ENCODE data around the gene KNL1. TPM values are rescaled to one million over a fixed set of nuclear protein-coding genes. Genes with fewer than 3 reads are reported as not detected.

Gene KNL1
- total and polyA plus RNA-seq, 2 of the 8 experiments (the other 6 are each of a cell fraction or from before 2014, with no cell fraction given) = 4.4 to 22.5 TPM

- H2AFZ ChIP-seq (ENCODE audit: low read length) = no peak overlapping the region
- H3K4me2 ChIP-seq (ENCODE audit: insufficient read depth in 1 of 2, low read depth in 2 of 2, low read length in 2 of 2) = no peak overlapping the region
- 89% methylated on average over 1 of the region's 1 CpG; no CpG with 5 or more reads in 1 of the 2 experiments for WGBS, 2 experiments (ENCODE audit: extremely low coverage in 1 of 2, insufficient coverage in 1 of 2, insufficient read length in 1 of 2, insufficient replicate concordance in 2 of 2, low coverage in 1 of 2, low lambda C conversion rate in 2 of 2, missing lambda C conversion rate in 1 of 2)
- no peak overlapping the region for H2BK15ac ChIP-seq (ENCODE audit: low read length)
- no peak overlapping the region for H3K18ac ChIP-seq (ENCODE audit: extremely low read depth, low read length)
- no peak overlapping the region for H4K91ac ChIP-seq (replicated peaks; ENCODE audit: insufficient read length, low read length)
- DNase-seq (ENCODE audit: low read depth in 1 of 2, low spot score in 2 of 2) (no peak), FAIRE-seq (no peak)
- no peak overlapping the region for H2BK20ac ChIP-seq (ENCODE audit: low read length)
- H4K20me1 ChIP-seq (replicated peaks in 1 of 2; ENCODE audit: control insufficient read depth in 1 of 2, insufficient read depth in 2 of 2, low read length in 2 of 2) = no peaks in the 10 kb centered on the region
- H3K27ac ChIP-seq (ENCODE audit: low read depth, low read length) = no peak overlapping the region
- no peak overlapping the region for H4K8ac ChIP-seq (ENCODE audit: extremely low read depth, insufficient read depth, low read length)
- no peak overlapping the region for H4K5ac ChIP-seq (ENCODE audit: insufficient read length, low read depth, low read length)
- H3K56ac ChIP-seq (replicated peaks; ENCODE audit: insufficient read length, low read depth, low read length) = no peak overlapping the region
- no peaks in the 10 kb centered on the region for H3K23me2 ChIP-seq (ENCODE audit: low read depth, low read length)
- H3K36me3 ChIP-seq (ENCODE audit: control insufficient read depth in 2 of 4, insufficient read depth in 4 of 4, low read length in 3 of 4) = no peaks in the 10 kb centered on the region
- no peak overlapping the region for H2BK12ac ChIP-seq (ENCODE audit: low read depth, low read length)
- TF ChIP-seq SIX5 (IDR thresholded peaks at IDR 0.05; ENCODE audit: low read depth, low read length) (no peak), PHF8 (conservative IDR thresholded peaks at IDR 0.05; ENCODE audit: low read depth, low read length) (no peak), SRF (IDR thresholded peaks at IDR 0.05; ENCODE audit: low read depth, low read length) (no peak), SP2 (IDR thresholded peaks at IDR 0.05; ENCODE audit: low read length) (no peak), POLR2AphosphoS5 (IDR thresholded peaks at IDR 0.05; ENCODE audit: low read depth, low read length) (no peak), RXRA (IDR thresholded peaks at IDR 0.05; ENCODE audit: insufficient read depth, low read depth, low read length) (no peak)
- H3K23ac ChIP-seq (ENCODE audit: insufficient read length) = peak overlapping the region; percentile 70
- no peak overlapping the region for H3K9ac ChIP-seq (replicated peaks in 1 of 4; ENCODE audit: extremely low read depth in 1 of 4, low read depth in 3 of 4, low read length in 3 of 4)
- no peak overlapping the region for H3K14ac ChIP-seq (ENCODE audit: insufficient read length)
- no peaks in the 10 kb centered on the region for H3K4me1 ChIP-seq (replicated peaks in 1 of 4; ENCODE audit: control insufficient read depth in 3 of 4, insufficient read depth in 4 of 4, low read length in 3 of 4)
- H3K27me3 ChIP-seq (replicated peaks in 1 of 4; ENCODE audit: control insufficient read depth in 3 of 4, extremely low read depth in 1 of 4, insufficient read depth in 3 of 4, low read length in 3 of 4) = no peaks in the 10 kb centered on the region
- H3K9me3 ChIP-seq (ENCODE audit: insufficient read depth in 2 of 2, low read depth in 1 of 2, low read length in 1 of 2) = peaks cover 4 to 8% of the 10 kb centered on the region in 2 experiments; a peak in 3 of 4 replicates
- ChIA-PET CTCF (ENCODE audit: partially characterized antibody) (interaction anchor here (0.6 to 2.7 kb wide), 7 partner anchors 11 to 106 kb away, joined by 3 to 5 read pairs (median 3); no protein-coding TSS in a partner anchor), POLR2A (ENCODE audit: partially characterized antibody) (interaction anchor here (0.7 to 1.6 kb wide), 3 partner anchors 14 to 84 kb away, joined by 3 to 6 read pairs (median 4); partner anchors contain the start of genes GCHFR and RAD51)
- no peaks in the 10 kb centered on the region for H3K79me2 ChIP-seq (ENCODE audit: control insufficient read depth in 1 of 2, insufficient read depth in 2 of 2, low read length in 2 of 2)
- H2AK5ac ChIP-seq (ENCODE audit: low read depth, low read length) = no peak overlapping the region
- peak overlapping the region; percentile 22 for H2BK120ac ChIP-seq (replicated peaks; ENCODE audit: low read depth, low read length)
- no peak overlapping the region for H3K4ac ChIP-seq (replicated peaks; ENCODE audit: insufficient read length, low read depth, low read length)
- H2BK5ac ChIP-seq (ENCODE audit: low read depth, low read length) = no peak overlapping the region
- H3K79me1 ChIP-seq (ENCODE audit: low read depth, low read length) = no peaks in the 10 kb centered on the region
- no peak overlapping the region for H3K4me3 ChIP-seq (ENCODE audit: extremely low read depth in 1 of 4, insufficient read depth in 2 of 4, low read depth in 3 of 4, low read length in 4 of 4)
Measured at GRCh38 chr15:40680151-40680550, 86.1 kb downstream of the KNL1 start.

Measured in H1 (cell line).